H1 (cell line): ENCODE results near the gene TEKT4. TPM values are rescaled to one million over a fixed set of nuclear protein-coding genes. Genes with fewer than 3 reads are reported as not detected.

Experiments
- CHD2 ChIP-seq: IDR thresholded peaks from 2 replicates; pipeline ENCODE4 v1.6.1; 2012; ENCODE audit warnings: low read length, improper control_type of control experiment
- EGR1 ChIP-seq: IDR thresholded peaks from 2 replicates; pipeline ENCODE4 v1.6.1; 2011; ENCODE audit warnings: low read depth, low read length, borderline replicate concordance
- POU5F1 ChIP-seq: IDR thresholded peaks from 2 replicates; pipeline ENCODE4 v1.6.1; 2011; ENCODE audit warnings: low read depth, mild to moderate bottlenecking, low read length, moderate library complexity
- RAD21 ChIP-seq, 2 experiments: IDR thresholded peaks in 1 of 2; conservative IDR thresholded peaks in 1 of 2; 2 replicates each; pipeline ENCODE4 v1.6.1; 2011; ENCODE audit warnings: low read depth in 2 of 2, low read length in 2 of 2, improper control_type of control experiment in 1 of 2, inconsistent platforms in 1 of 2, mild to moderate bottlenecking in 1 of 2, moderate library complexity in 1 of 2
- SAP30 ChIP-seq: fragments of 300-600 bp; sonication (generic); IDR thresholded peaks from 2 replicates; pipeline ENCODE4 v1.7.1; 2012; ENCODE audit warnings: low read length, moderate library complexity, mild to moderate bottlenecking, inconsistent platforms; ENCODE audit not compliant: insufficient read depth, insufficient replicate concordance
- SIN3A ChIP-seq, 2 experiments: IDR thresholded peaks in 1 of 2; conservative IDR thresholded peaks in 1 of 2; 2 replicates each; pipeline ENCODE4 v1.6.1; 2011 to 2012; ENCODE audit warnings: low read length in 2 of 2, improper control_type of control experiment in 1 of 2, low read depth in 1 of 2, mild to moderate bottlenecking in 1 of 2
- YY1 ChIP-seq: IDR thresholded peaks from 2 replicates; pipeline ENCODE4 v1.6.1; 2011; ENCODE audit warnings: low read depth, mild to moderate bottlenecking, low read length
- polyA plus RNA-seq, 7 experiments: library from polyadenylated mRNA; depleted of rRNA in 3 of 7; stranded (reverse) in 5 of 7; unstranded in 2 of 7; fragments of >200 nt in 5 of 7; fragments of 200-250 nt in 2 of 7; gene quantifications; 1 replicate in 5 of 7; 2 replicates in 1 of 7; 4 replicates in 1 of 7; pipeline versions ENCODE4 v1.2.1 to v1.2.3, GENCODE V29; 2011 to 2013; ENCODE audit warnings: missing spikeins in 2 of 7, mixed read lengths in 2 of 7
- total RNA-seq: library from RNA; stranded (reverse); fragmentation: NEBNext Ultra II Directional; extraction: Animal tissue kit (Norgen Biotek cat#: 25700); gene quantifications from 2 replicates; pipeline ENCODE4 v1.2.1, GENCODE V29; 2021
- TF ChIP-seq, protein P1 (sequence below): IDR thresholded peaks from 2 replicates; pipeline ENCODE4 v1.6.1; 2012; ENCODE audit warnings: low read length, inconsistent platforms
- TF ChIP-seq, protein P2 (sequence below): IDR thresholded peaks from 2 replicates; pipeline ENCODE4 v1.6.1; 2011; ENCODE audit warnings: low read length, improper control_type of control experiment

Gene TEKT4
- total and polyA plus RNA-seq, 2 of the 8 experiments (the other 6 are each of a cell fraction or from before 2014, with no cell fraction given): not detected

- TF ChIP-seq, protein P1, sequence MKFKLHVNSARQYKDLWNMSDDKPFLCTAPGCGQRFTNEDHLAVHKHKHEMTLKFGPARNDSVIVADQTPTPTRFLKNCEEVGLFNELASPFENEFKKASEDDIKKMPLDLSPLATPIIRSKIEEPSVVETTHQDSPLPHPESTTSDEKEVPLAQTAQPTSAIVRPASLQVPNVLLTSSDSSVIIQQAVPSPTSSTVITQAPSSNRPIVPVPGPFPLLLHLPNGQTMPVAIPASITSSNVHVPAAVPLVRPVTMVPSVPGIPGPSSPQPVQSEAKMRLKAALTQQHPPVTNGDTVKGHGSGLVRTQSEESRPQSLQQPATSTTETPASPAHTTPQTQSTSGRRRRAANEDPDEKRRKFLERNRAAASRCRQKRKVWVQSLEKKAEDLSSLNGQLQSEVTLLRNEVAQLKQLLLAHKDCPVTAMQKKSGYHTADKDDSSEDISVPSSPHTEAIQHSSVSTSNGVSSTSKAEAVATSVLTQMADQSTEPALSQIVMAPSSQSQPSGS: no peak
- TF ChIP-seq POU5F1: no peak
- no peak for TF ChIP-seq EGR1
- TF ChIP-seq, protein P2, sequence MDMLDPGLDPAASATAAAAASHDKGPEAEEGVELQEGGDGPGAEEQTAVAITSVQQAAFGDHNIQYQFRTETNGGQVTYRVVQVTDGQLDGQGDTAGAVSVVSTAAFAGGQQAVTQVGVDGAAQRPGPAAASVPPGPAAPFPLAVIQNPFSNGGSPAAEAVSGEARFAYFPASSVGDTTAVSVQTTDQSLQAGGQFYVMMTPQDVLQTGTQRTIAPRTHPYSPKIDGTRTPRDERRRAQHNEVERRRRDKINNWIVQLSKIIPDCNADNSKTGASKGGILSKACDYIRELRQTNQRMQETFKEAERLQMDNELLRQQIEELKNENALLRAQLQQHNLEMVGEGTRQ: no peak
- TF ChIP-seq SAP30: no peak
- TF ChIP-seq CHD2: no peak
- no peak for TF ChIP-seq SIN3A (conservative IDR thresholded peaks at IDR 0.05 in 1 of 2, IDR thresholded peaks at IDR 0.05 in 1 of 2; ENCODE audit: low read depth in 1 of 2, low read length in 2 of 2)
- TF ChIP-seq YY1: no peak
- no peak for TF ChIP-seq RAD21 (IDR thresholded peaks at IDR 0.05 in 1 of 2, conservative IDR thresholded peaks at IDR 0.05 in 1 of 2; ENCODE audit: low read depth in 2 of 2, low read length in 2 of 2)
Measured at GRCh38 chr2:94881070-94881469, 9.8 kb downstream of the TEKT4 start (continued).
